ENCODE data around the gene MEF2C. TPM values are rescaled to one million over a fixed set of nuclear protein-coding genes. Genes with fewer than 3 reads are reported as not detected.

MEF2C gene
- total and polyA plus RNA-seq, 2 experiments from 2014 or later, result 0.97 to 1.6 TPM

DNA sequence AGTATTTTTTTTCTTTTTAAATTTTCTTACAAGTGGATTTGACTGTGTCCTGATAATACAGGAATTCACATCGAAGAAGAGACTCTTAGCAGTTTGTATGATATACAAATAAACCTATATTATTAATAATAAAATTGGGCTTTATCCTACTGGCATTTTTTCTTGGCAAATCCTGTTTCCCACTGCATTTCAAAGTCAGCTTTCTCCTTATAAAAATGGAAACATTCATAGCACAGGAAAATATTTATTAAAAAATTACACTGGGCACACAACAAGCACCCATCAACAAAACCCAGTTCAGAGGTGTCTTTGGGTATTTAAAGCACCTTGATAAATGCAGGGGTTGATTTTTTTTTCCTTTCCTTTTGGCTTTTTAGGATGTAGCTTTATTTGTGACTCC is 200.9 kb downstream of the MEF2C start (continued):
- TF ChIP-seq ETS1 (IDR thresholded peaks at IDR 0.05) (no peak), ZNF331 (CRISPR knock-in tag; IDR thresholded peaks at IDR 0.05; ENCODE audit: low read depth) (no peak), POLR2AphosphoS5 (IDR thresholded peaks at IDR 0.05; ENCODE audit: low read depth) (no peak), ZNF114 (CRISPR knock-in tag; IDR thresholded peaks at IDR 0.05) (no peak), JUNB (IDR thresholded peaks at IDR 0.05; ENCODE audit: unreplicated experiment) (no peak)
- TF ChIP-seq, protein P1, sequence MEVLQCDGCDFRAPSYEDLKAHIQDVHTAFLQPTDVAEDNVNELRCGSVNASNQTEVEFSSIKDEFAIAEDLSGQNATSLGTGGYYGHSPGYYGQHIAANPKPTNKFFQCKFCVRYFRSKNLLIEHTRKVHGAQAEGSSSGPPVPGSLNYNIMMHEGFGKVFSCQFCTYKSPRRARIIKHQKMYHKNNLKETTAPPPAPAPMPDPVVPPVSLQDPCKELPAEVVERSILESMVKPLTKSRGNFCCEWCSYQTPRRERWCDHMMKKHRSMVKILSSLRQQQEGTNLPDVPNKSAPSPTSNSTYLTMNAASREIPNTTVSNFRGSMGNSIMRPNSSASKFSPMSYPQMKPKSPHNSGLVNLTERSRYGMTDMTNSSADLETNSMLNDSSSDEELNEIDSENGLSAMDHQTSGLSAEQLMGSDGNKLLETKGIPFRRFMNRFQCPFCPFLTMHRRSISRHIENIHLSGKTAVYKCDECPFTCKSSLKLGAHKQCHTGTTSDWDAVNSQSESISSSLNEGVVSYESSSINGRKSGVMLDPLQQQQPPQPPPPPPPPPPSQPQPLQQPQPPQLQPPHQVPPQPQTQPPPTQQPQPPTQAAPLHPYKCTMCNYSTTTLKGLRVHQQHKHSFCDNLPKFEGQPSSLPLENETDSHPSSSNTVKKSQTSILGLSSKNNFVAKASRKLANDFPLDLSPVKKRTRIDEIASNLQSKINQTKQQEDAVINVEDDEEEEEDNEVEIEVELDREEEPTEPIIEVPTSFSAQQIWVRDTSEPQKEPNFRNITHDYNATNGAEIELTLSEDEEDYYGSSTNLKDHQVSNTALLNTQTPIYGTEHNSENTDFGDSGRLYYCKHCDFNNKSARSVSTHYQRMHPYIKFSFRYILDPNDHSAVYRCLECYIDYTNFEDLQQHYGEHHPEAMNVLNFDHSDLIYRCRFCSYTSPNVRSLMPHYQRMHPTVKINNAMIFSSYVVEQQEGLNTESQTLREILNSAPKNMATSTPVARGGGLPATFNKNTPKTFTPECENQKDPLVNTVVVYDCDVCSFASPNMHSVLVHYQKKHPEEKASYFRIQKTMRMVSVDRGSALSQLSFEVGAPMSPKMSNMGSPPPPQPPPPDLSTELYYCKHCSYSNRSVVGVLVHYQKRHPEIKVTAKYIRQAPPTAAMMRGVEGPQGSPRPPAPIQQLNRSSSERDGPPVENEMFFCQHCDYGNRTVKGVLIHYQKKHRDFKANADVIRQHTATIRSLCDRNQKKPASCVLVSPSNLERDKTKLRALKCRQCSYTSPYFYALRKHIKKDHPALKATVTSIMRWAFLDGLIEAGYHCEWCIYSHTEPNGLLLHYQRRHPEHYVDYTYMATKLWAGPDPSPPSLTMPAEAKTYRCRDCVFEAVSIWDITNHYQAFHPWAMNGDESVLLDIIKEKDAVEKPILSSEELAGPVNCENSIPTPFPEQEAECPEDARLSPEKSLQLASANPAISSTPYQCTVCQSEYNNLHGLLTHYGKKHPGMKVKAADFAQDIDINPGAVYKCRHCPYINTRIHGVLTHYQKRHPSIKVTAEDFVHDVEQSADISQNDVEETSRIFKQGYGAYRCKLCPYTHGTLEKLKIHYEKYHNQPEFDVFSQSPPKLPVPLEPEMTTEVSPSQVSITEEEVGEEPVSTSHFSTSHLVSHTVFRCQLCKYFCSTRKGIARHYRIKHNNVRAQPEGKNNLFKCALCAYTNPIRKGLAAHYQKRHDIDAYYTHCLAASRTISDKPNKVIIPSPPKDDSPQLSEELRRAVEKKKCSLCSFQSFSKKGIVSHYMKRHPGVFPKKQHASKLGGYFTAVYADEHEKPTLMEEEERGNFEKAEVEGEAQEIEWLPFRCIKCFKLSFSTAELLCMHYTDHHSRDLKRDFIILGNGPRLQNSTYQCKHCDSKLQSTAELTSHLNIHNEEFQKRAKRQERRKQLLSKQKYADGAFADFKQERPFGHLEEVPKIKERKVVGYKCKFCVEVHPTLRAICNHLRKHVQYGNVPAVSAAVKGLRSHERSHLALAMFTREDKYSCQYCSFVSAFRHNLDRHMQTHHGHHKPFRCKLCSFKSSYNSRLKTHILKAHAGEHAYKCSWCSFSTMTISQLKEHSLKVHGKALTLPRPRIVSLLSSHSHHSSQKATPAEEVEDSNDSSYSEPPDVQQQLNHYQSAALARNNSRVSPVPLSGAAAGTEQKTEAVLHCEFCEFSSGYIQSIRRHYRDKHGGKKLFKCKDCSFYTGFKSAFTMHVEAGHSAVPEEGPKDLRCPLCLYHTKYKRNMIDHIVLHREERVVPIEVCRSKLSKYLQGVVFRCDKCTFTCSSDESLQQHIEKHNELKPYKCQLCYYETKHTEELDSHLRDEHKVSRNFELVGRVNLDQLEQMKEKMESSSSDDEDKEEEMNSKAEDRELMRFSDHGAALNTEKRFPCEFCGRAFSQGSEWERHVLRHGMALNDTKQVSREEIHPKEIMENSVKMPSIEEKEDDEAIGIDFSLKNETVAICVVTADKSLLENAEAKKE (CRISPR knock-in tag; IDR thresholded peaks at IDR 0.05), result no peak

GRCh38 chr5:88681211-88681803 is 201.7 kb downstream of the MEF2C start:
- no peaks in the 10 kb centered on the region for H3K79me2 ChIP-seq (replicated peaks; ENCODE audit: insufficient read depth)
- no peak for TF ChIP-seq ETS1 (IDR thresholded peaks at IDR 0.05)
- TF ChIP-seq CREB1 (CRISPR knock-in tag; IDR thresholded peaks at IDR 0.05; ENCODE audit: low read depth), result no peak
- TF ChIP-seq, protein P2, sequence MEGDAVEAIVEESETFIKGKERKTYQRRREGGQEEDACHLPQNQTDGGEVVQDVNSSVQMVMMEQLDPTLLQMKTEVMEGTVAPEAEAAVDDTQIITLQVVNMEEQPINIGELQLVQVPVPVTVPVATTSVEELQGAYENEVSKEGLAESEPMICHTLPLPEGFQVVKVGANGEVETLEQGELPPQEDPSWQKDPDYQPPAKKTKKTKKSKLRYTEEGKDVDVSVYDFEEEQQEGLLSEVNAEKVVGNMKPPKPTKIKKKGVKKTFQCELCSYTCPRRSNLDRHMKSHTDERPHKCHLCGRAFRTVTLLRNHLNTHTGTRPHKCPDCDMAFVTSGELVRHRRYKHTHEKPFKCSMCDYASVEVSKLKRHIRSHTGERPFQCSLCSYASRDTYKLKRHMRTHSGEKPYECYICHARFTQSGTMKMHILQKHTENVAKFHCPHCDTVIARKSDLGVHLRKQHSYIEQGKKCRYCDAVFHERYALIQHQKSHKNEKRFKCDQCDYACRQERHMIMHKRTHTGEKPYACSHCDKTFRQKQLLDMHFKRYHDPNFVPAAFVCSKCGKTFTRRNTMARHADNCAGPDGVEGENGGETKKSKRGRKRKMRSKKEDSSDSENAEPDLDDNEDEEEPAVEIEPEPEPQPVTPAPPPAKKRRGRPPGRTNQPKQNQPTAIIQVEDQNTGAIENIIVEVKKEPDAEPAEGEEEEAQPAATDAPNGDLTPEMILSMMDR (conservative IDR thresholded peaks at IDR 0.05; ENCODE audit: low read depth in 2 of 2), result no peak
- TF ChIP-seq JUNB (IDR thresholded peaks at IDR 0.05; ENCODE audit: unreplicated experiment), result no peak
- no peak for TF ChIP-seq NANOG (IDR thresholded peaks at IDR 0.05; ENCODE audit: borderline replicate concordance)
- no peak for TF ChIP-seq EZH2 (IDR thresholded peaks at IDR 0.05; ENCODE audit: low read depth, unreplicated experiment)
- TF ChIP-seq ZNF331 (CRISPR knock-in tag; IDR thresholded peaks at IDR 0.05; ENCODE audit: low read depth), result no peak

More at GRCh38 chr5:88681211-88681803, 201.7 kb downstream of the MEF2C start:
- H3K36me3 Mint-ChIP-seq (ENCODE audit: low read depth), result no peaks in the 10 kb centered on the region
- H3K27ac Mint-ChIP-seq, result no peak overlapping the region
- ATAC-seq, result no peak
- H3K4me1 Mint-ChIP-seq, result peaks cover 56% of the 10 kb centered on the region
- no peak for DNase-seq (ENCODE audit: low spot score)
- Histone ChIP-seq H3K36me3 (ENCODE audit: insufficient read depth) (no peaks in the 10 kb centered on the region), H3K9me2 (ENCODE audit: insufficient read depth) (no peaks in the 10 kb centered on the region), H3K27ac (ENCODE audit: low read depth) (no peak overlapping the region), H3F3A (replicated peaks; ENCODE audit: low read depth) (peaks cover 20% of the 10 kb centered on the region), H3K27me3 (ENCODE audit: insufficient read depth) (peaks cover 99% of the 10 kb centered on the region), H3K4me3 (peak overlapping the region; percentile 57; the same call in 1 of the 2 replicates), H3K4me2 (no peak overlapping the region), H3K4me1 (ENCODE audit: insufficient read depth) (peaks cover 73% of the 10 kb centered on the region), H2AFZ (no peak overlapping the region), H4K20me1 (replicated peaks; ENCODE audit: insufficient read depth) (peaks cover 9% of the 10 kb centered on the region)
- H3K27me3 Mint-ChIP-seq (ENCODE audit: insufficient read depth, low read depth, poor library complexity), result peaks cover 96% of the 10 kb centered on the region
- no peak overlapping the region; the same call in 2 of the 3 replicates for H3K4me3 Mint-ChIP-seq
- no peaks in the 10 kb centered on the region; the same call in 2 of the 3 replicates for H3K9me3 Mint-ChIP-seq
